NCI-H1436 treated with DMSO at 0.1 percent for 48 hours (cell line): Measurements from ENCODE around the gene MAP4K2.
"Not testable (repeated sequence)": the region's sequence is repeated elsewhere in the genome, so short reads cannot be mapped to it uniquely, and the experiment has no call there.

ENCODE experiments used
- DNase-seq: peaks from one replicate; lab custom pipeline; 2025; lab: John Stamatoyannopoulos, UW

The MAP4K2 gene

DNA sequence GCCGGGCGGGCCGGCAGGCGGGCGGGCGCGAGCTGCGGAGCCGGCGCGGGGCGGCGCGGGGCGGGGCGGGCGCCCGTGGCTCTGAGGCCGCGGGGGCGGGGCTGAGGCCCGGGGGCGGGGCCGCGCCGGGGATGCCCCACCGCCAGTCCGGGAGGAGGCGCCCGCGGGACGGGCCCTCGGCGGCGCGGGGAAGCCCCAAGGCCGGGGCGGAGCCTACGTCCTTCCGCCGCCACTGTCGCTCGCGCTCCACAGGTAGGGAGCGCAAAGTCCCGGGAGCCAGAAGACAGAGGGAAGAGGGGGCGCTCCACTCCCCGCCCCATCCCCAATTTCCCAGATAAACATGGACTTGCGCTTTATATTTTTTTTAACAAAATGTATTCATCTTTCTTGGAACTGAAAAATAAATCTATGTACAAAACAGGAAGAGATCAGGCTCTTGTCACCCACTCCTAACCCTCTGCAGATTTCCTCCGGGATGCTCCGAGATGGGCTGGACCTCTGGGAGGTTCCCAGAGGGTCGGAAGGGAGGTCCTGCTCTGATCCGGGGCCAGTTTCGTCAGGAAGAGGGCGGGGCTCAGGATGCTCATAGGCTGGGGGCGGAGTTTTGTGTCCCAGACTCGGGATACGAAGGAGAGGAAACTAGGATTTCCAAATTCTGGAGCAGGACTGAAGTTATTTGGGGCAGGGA, at the start of gene MAP4K2:
TSS of gene MAP4K2 (minus strand) at position 57 of the 688 bp plus-strand sequence. CDS start 65 bp downstream, outside the sequence.
- DNase-seq: peak; percentile 12

DNA sequence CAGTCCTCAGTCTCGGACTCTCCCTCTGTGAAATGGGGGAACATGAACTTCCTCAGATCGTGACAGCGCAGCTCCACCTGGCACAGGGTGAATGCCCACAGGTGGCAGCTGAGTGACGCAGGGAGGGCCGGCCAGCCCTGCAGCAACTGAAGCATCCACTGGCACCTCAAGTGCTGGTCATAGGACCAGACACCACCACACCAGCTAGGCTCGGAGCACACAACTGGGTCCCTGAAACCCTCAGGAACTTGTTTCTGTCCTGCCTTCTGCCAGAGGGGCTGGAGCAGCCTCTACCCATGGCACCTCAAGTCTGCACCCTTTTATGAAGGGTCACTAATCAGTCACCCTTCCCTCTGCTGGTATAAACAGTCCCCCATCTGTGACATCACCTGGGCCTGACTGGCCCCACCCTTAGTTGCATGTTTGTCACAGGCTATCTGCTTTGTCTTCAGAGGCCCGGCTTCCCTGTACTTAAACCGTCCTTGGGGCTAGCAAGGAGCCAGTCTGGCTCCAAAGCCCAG, 48.9 kb upstream of the MAP4K2 start:
- DNase-seq: no peak

DNA sequence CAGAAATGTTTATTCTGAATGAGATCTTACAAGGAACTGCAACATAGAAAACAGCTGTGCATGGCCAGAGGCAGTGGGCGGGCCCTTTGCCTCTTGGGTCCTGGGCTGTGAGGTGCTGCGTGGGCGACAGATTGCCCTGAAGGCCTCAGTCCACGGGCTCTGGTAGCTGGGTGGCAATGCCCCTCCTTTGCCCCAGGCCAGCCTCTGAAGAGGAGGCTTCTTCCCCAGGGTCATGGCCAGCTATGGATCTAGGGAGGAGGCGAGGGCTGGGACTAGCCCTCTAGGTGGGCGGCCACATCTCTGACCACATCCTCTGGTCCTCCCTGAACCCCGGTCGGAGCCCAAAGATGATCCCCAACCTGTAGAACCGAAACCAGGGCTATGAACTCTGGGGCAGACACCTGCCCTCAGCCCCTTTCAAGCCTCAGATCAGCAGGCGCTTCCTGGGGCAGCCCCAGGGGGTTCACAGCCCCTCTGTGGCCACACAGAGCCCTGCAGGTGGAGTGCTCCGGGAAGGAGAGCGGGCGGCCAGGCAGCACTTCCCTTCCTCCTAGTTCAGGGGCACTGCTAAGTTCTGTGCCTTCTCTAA, 48.1 kb upstream of the MAP4K2 start:
- DNase-seq: no peak

DNA sequence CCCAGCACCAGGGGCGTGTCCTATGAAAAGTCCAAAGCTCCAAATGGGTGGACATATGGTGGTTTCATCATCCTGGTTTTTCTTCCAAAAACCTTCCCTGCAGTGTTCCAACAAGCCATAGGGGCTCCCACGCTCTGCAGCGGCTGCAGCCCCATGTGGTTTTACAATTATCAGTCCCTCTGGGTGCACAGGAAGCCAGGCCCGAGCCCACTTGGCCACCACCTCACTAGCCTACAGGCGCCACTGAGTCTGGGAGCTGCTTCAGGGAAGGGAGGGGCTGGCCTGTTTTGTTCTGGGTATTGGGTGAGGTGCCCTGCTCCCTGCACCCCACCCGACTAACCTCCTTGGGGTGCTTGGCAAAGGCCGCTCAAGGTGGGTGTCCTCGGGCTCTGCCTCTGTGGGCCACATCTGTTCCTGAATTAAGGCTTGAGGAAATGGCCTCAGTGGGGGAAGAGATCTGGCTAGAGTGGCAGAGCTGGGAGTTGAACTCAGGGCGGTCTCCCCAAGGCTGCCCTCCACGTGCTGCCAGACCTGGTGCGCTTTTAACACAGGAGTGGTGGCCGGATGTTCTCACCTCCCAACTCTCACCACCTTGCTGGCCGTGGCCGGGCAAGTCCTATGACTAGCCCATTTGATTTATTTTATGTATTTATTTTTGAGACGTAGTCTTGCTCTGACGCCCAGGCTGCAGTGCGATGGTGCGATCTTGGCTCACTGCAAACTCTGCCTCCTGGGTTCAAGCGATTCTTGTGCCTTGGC, 46.8 kb upstream of the MAP4K2 start:
- no peak for DNase-seq

DNA sequence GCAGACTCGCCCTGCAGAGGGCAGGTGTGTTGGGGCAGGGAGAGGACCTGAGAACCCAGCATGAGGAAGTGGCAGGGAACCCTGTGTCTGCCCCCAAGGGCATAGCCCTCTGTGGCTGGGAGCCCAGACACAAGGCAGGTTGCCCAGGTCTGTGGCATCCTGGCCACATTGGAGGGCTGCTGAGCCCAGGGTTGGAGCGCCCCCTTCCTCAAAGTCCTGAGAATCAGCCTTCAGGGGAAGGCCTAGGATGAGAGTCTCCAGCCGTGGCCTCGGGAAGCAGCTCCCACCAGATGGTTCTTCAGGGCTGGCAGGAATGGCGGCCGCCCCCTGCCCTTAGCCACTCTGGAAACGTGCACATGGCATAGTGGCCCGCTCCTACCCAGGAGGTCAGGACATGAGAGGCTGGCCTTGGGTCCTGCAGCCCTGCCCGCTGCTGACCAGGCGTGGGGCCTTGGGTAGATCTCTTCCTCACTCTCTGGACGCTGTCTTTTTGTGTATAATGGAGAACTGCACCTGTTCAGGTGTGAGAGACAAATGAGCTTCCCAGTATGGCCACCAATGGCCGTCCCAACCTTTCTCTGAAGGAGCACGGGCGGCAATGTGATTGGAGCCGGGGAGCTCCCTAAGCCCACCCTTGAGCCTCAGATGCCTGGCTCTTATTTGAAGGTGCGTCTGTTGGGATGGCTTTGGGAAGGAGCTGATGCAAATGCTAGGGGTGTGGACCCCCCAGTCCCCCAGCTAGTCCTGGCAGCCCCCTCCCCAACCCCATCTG, 46.0 kb upstream of the MAP4K2 start:
- no peak for DNase-seq

DNA sequence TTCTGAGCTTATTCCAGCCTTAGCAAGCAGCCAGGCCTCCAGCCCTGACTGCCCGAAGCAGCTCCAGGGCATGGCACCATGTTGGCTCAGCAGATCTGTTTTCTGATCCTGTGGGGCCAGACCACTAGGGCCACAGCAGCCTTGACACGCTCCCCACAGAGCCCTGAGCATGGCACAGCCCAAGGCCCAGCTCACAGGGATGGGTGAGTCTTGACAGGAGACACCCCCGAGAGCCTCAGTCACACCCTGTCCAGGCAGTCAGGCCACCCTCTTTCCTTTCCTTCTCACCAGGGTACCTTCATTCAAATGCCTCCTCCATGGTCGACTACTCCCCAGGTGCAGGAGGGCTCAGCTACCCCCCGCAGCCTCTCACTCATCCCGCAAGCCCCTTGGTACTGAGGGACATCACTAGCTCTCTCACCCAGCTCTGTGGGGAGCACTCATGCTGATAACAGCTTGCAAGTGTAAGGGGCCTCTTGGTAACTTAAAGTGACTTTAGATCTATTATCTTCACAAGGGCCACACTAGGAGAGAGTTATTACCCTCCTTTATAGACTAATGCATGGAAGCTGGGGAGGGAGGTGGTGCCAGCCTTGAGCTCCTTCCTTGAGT, 45.3 kb upstream of the MAP4K2 start:
- no peak for DNase-seq

DNA sequence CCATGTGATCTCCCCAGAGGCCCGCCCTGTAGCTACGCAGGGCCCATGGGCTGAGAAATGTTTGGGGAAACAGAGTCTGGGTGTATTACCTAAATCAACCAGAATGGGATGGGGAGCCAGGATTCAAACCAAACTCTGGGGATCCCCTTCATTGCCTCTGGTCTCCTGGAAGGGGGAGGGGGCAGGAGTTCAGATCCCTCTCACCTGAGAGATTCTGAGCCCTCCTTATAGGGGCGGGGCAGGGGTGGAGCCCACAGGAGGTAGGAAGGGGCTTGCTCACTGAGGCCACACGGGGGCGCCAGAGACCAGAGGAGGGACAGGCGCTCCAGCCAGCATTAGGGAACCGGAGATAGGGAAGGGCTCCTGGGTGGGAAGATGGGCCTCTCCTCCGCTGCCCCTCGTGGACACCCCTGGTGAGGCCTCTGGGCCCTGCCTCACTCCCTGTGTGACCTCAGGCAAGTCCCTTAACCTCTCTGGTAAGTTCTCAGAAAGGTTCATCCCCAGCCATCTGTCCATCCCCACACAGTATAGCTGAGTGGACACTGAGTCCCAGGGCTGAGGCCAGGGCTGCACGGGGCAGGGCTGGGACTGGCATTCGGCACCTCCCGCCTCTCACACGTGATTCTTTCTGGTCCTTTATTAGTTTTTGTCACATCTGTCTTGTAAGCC, 44.1 kb upstream of the MAP4K2 start:
- DNase-seq: peak; percentile 69

DNA sequence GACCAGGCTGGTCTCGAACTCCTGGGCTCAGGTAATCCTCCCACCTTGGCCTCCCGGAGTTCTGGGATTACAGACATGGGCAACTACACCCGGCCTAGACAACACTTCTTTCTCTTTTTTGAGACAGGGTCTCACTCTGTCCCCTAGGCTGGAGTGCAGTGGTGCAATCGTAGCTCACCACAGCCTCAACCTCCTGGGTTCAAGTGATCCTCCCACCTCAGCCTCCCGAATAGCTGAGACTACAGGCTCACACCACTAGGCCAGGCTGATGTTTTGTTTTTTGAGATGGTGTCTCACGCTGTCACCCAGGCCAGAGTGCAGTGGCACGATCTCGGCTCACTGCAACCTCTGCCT, 42.7 kb upstream of the MAP4K2 start:
- DNase-seq: not testable (repeated sequence)

DNA sequence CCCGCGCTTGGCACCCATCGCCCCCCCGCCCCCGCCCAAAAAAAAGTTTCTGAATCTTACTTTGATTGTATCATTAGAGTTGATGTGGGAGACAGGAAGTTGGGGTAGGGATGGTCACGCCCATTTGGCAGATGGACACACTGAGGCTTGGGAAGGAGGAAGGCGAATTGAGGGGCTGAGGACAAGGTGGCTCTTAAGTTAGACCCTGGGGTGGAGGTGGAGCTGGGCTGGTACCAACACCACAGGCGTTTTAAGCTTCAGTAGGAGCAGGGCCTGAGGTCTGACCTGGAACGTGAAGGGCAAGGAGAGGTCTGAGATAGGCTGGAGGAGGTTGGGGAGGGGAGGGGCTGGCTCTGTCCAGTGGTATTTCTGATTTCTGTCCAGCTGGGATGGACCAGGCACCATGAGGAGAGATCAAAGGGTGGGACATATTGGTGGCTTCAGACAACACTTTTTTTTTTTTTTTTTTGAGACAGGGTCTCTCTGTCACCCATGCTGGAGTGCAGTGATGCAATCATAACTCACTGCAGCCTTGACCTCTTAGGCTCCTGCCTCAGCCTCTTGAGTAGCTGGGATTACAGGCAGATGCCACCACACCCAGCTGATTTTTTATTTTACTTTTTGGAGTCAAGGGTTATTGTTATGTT, 42.2 kb upstream of the MAP4K2 start:
- DNase-seq: no peak

DNA sequence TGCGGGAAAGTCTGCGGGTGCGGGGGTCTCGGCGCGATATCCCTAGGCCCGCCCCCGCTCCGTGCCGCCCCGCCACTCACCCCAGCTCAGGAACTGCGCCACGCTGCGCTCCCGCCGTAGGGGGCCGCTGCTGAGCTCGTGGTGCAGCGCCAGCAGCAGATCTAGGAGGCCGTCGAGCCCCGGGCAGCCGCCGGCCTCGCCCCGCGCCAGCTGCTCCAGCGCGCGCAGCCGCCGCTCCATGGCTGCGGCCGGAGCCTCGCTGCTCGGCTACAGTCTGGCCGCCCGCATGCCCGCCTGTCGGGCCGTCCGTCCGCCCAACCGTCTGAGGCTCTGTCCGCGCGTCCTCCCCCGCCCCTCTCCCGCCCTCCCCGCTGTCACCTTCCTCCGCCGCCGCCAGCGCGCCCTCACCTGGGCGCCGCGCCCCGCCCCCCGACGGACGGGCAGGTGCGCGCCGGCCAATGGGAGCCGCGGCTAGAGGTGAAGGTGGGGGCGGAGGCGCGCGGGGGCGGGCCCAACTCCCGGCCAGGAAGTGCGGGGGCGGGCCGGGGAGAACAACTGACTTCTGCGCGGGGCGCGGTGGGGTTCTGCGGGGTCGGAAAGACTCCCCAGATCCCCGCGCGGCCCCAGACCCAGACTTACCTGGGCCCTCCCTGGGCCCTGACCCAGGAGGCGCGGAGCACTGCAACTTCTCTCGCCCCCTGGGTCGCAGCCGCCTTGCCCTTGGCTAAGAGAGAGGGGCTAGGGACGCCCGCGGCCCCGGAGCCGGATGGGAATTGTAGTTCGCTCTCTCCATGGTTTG, 41.5 kb upstream of the MAP4K2 start, which contains the start of gene CDC42BPG:
TSS of gene CDC42BPG (minus strand) at position 324 of the 799 bp plus-strand sequence. CDS start at position 240, 84 bp downstream.
- DNase-seq: no peak

DNA sequence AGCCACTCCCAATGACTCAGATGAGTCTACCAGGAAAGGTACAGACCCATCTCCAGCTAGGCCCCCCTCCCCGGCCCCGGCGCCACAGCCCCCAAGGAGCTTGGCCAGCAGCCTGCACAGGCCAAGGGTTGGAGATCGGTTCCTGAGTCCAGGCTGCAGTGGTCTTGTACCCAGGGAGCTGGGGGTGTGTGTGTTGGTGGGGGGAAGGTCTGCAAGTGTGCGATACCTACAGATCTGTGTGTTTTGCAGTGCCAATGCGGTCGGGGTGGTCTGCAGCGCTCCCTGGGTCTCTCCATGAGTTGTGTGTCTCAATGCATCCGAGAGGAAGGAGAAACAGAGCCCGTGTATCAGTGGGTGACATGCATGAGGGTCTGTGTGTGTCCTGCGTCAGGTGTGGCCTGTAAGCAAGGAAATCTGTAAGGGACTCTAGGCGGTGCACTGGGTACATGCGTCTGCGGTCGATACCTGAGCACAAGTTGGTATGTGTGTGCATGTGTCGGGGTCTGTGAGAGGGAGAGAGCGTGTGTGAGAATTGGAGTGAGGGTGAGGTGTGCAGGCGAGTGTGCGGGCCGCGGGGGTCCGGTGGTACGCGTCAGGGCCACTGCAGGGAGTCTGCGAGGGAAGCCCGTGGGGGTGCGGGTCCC, 40.8 kb upstream of the MAP4K2 start:
- DNase-seq: no peak

DNA sequence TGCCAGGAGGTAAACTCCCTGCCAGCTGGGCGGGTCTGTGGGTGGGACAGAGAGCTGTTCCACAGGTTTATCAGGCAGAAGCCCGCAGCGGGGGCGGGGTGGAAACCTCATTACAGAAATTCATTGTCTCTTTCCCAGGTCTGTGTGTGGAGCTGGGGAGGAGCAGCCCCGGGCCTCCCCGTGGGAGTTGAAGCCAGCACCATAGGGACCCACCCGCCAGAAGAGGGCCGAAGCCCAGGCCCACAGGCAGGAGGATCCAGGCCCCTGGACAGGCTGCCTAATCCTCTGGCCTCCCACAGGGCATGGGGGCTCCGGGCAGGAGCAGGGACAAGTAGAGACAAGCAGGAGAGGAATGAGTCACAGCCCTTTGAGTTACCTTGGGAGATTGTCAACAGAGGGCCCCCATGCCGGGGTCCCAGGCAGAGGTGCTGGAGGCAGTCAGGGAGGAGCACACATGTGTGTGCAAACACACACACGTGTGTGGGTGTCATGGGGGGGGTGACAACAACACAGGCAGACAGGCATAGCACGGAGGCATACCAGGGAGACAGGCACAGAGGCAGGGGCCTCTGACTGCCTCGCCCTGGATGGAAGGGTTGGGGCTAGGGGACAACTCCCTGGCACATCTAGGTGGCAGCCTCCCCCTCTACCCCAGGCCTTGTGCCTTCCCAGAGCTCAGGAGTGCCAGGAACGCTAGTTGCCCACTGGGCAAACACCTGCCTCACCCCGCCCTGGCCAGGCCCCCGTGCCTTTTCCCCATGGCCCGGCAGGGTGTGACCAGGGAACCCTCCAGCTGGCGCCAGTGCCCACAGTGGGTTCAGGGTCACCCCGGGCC, 40.1 kb upstream of the MAP4K2 start:
- DNase-seq: no peak

DNA sequence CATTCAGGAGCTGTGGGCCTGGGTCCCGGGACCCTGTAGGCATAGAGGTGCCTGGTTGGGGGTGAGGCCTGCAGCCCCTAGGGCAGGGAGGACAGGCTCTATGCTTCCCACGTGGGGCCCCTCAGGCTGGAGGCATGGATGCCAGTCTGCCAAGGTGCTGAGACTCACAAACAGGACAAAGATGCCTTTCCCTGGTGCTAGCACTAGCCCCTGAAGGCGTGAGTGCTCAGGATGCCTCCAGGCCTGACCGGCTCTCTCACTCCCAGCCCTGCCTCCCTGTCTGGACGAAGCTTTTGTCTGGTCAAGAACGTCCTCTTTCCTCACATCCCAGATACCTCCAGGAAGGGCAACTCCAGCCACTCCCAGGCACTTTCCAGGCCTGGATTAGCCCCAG, 39.3 kb upstream of the MAP4K2 start:
- no peak for DNase-seq

DNA sequence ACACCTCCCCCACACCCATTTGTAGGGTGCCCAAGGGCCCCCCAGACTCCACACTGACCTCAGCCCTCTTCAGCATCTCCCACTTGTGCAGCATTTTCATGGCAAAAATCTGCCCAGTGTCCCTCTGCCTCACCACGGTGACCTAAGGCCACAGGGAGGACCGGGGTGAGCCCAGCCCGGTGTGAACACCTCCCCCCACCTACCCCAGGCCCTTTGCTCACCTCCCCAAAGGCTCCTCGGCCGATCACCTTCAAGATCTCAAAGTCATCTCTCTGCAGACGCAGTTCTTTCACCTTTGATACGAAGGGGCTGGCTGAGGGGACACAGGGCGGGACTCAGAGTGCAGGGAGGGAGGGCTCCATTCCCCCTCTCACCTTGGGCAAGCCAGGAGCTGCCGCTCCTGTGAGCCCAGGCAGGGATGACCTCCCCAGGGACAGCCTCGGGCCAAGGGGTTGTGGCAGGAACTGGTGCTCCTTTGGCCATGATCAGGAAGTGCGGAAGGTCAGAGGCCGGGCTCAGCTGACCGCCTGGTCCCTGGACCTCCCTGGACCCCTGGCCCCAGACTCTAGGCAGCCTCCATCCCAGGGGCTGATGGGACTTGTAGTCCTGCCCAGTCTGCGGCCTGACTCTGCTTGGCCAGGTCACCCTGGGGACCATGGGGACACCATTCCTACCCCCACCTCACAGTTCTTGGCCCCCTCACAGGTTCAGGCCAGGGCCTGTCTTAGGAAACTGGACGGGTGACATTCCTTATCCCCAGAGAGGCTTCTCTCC, 38.8 kb upstream of the MAP4K2 start:
- no peak for DNase-seq

DNA sequence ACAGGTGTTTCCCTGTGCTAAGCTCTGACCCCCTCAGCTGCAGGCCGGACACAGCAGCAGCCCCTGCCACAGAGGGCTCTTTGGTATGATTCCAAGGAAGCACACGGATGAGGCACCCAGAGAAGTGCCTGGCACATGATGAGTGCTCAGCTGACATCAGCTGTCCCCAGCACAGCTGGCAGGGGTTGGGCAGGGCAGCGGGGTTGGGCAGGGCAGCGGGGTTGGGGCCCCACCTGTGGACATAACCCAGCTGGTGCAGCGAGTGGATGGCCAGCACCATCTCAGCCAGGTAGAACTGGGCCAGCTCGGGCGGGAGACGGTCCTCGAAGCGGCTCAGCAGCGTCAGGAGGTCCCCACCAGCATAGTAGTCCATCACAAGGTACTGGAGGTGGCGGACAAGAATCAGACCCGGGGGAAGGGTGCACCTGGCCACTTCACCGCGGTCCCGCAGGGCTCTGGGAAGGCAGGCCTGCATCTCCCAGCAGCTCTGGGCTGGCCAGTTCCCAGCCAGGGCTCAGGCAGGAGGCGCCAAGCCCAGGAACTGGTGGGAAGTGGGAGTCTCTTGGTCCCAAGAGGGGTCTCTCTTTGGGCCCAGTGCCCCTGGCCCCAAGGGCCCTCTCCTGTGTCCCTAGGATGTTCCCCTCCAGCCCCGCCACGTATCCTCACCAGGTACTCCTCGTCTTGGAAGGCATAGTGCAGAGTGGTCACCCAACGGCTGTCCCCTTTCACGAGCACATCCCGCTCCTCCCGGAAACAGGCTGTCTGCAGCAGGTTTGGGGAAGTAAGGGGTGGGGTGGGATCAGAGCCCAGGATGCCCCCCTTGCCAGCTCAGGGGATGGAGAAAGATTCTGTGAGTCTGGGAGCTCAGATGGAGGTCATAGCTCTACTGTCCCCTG, 37.1 kb upstream of the MAP4K2 start:
- DNase-seq: no peak

DNA sequence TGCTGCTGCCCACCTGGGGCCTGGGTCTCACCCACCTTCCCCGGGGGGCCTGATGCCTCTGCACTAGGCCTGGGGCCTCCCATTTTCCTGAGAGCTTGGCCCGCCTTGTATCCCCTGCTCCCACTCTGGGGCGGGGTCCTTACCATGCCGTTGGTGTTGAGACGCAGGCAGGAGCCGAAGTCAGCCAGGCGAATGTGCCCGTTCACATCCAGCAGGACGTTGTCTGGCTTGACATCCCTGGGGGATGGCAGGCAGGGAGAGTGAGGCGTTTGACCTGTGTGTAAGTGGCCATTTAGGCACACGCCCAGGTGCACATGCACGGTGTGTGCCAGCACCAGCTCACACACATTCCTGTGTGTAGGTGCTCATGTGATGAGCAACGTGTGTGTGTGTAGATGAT, 36.3 kb upstream of the MAP4K2 start:
- no peak for DNase-seq
